Measurements from ENCODE around the gene NCOA3. TPM values are rescaled to one million over a fixed set of nuclear protein-coding genes. Genes with fewer than 3 reads are reported as not detected.

The NCOA3 gene
- polyA plus RNA-seq, 3 donors = 13.5 to 21.8 (median 21.3) TPM

DNA sequence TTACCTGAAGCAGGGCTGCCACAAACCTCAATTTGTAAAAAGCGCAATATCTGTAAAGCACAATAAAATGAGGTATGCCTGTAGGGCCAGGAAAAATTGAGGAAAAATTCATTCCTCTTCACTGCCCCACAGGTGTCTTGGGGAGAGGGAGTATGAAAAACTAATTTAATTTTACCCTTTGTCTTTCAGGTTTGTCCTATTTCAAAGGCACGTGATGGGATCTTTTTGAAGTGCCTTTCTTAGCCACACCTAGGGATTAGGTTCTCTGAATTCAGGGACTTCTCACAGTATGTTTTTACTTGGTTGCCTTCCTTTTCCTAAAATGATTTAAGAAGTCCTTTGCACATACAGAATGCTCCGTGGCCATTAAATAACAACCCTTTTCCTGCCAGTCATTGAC, 71.9 kb downstream of the NCOA3 start:
- intact Hi-C loops (cut with micrococcal nuclease) = no loop called here
- Mint-ChIP-seq H3K4me3 (no peak overlapping the region), H3K9me3 (peaks cover 0 to 8% (median 1%) of the 10 kb centered on the region in 7 donors), H3K4me1 (peaks cover 36% of the 10 kb centered on the region), H3K36me3 (peaks cover 12 to 28% of the 10 kb centered on the region in 2 donors), H3K27me3 (ENCODE audit: low read depth in 3 of 3) (peaks cover 0 to 2% (median 0%) of the 10 kb centered on the region in 3 donors), H3K27ac (peak overlapping the region in 1 of 7 donors; percentile 12)
- peaks cover 0 to 18% of the 10 kb centered on the region in 2 donors for H3K36me3 ChIP-seq (replicated peaks in 1 of 2; ENCODE audit: control insufficient read depth in 1 of 2, insufficient read depth in 2 of 2, low read length in 2 of 2)
- H2AFZ ChIP-seq (ENCODE audit: insufficient read depth, low read depth, low read length, poor library complexity, severe bottlenecking) = no peak overlapping the region
- H4K20me1 ChIP-seq (ENCODE audit: insufficient read depth, low read length) = peaks cover 100% of the 10 kb centered on the region
- TF ChIP-seq, protein P1, sequence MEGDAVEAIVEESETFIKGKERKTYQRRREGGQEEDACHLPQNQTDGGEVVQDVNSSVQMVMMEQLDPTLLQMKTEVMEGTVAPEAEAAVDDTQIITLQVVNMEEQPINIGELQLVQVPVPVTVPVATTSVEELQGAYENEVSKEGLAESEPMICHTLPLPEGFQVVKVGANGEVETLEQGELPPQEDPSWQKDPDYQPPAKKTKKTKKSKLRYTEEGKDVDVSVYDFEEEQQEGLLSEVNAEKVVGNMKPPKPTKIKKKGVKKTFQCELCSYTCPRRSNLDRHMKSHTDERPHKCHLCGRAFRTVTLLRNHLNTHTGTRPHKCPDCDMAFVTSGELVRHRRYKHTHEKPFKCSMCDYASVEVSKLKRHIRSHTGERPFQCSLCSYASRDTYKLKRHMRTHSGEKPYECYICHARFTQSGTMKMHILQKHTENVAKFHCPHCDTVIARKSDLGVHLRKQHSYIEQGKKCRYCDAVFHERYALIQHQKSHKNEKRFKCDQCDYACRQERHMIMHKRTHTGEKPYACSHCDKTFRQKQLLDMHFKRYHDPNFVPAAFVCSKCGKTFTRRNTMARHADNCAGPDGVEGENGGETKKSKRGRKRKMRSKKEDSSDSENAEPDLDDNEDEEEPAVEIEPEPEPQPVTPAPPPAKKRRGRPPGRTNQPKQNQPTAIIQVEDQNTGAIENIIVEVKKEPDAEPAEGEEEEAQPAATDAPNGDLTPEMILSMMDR (IDR thresholded peaks at IDR 0.05) = no peak
- no peak overlapping the region for H3K9ac ChIP-seq (ENCODE audit: insufficient read depth, low read length, poor library complexity, severe bottlenecking)
- H3K27ac ChIP-seq (ENCODE audit: low read depth in 1 of 2, low read length in 2 of 2) = peak overlapping the region in 1 of 2 donors; percentile 7
- peaks cover 25 to 39% of the 10 kb centered on the region in 2 donors for H3K4me1 ChIP-seq (ENCODE audit: control insufficient read depth in 1 of 2, insufficient read depth in 2 of 2, low read length in 2 of 2)
- DNase-seq = no peak
- H3K27me3 ChIP-seq (ENCODE audit: control insufficient read depth in 2 of 2, insufficient read depth in 2 of 2, low read length in 2 of 2) = no peaks in the 10 kb centered on the region
- no peak overlapping the region for H3K4me3 ChIP-seq (replicated peaks in 1 of 3; ENCODE audit: low read depth in 2 of 3, low read length in 3 of 3)
- H3K4me2 ChIP-seq (replicated peaks; ENCODE audit: extremely low read depth, low read length, poor library complexity, severe bottlenecking) = no peak overlapping the region
- peaks cover 100% of the 10 kb centered on the region for H3K79me2 ChIP-seq (ENCODE audit: insufficient read depth, low read length)
- WGBS (ENCODE audit: insufficient coverage) = no CpG with 5 or more reads among the region's 3 CpGs
- H3K9me3 ChIP-seq (replicated peaks in 1 of 2; ENCODE audit: control insufficient read depth in 1 of 2, insufficient read depth in 1 of 2, low read length in 2 of 2) = no peaks in the 10 kb centered on the region

DNA sequence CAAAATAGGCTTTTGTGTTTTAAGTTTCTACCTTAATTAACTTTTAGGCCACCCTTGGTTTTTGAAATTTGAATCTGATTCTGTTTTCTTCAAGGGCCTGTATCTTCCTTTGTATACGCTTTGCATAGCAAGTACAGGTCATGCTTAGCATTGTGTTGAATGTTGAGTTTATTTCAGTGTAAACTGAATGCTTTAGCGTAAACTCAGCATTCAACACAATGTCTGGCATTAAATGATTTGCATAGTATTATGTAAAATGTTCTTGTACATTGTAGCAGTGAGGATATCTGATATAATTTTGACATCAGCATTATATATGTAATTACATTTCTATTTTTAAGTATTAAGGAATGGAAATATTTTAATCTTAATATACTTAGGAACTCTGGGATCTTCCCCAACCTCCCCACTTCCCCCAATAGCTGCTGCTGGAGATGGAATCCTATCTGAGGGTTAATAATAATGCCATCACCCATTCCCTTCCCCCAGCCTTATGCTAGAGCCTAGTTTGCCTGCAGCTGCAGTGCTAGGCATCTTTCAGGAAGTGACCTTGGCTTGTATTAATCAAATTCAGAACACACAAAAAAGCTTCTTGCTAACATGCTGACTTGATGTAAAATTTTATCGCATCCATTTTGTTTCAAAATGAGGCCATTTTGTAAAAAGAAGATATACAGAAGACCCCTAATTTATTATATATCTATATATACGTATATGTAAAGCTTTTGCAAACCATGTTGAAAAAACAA, 73.1 kb downstream of the NCOA3 start:
- TF ChIP-seq, protein P1 (IDR thresholded peaks at IDR 0.05) = no peak
- Histone ChIP-seq H3K4me3 (replicated peaks in 1 of 3; ENCODE audit: low read depth in 2 of 3, low read length in 3 of 3) (no peak overlapping the region), H3K4me2 (replicated peaks; ENCODE audit: extremely low read depth, low read length, poor library complexity, severe bottlenecking) (no peak overlapping the region), H4K20me1 (ENCODE audit: insufficient read depth, low read length) (peaks cover 100% of the 10 kb centered on the region), H3K9me3 (replicated peaks in 1 of 2; ENCODE audit: control insufficient read depth in 1 of 2, insufficient read depth in 1 of 2, low read length in 2 of 2) (no peaks in the 10 kb centered on the region), H3K9ac (ENCODE audit: insufficient read depth, low read length, poor library complexity, severe bottlenecking) (no peak overlapping the region), H3K27ac (ENCODE audit: low read depth in 1 of 2, low read length in 2 of 2) (no peak overlapping the region), H3K79me2 (ENCODE audit: insufficient read depth, low read length) (peaks cover 100% of the 10 kb centered on the region), H3K27me3 (ENCODE audit: control insufficient read depth in 2 of 2, insufficient read depth in 2 of 2, low read length in 2 of 2) (no peaks in the 10 kb centered on the region), H2AFZ (ENCODE audit: insufficient read depth, low read depth, low read length, poor library complexity, severe bottlenecking) (no peak overlapping the region), H3K36me3 (replicated peaks in 1 of 2; ENCODE audit: control insufficient read depth in 1 of 2, insufficient read depth in 2 of 2, low read length in 2 of 2) (peaks cover 0 to 15% of the 10 kb centered on the region in 2 donors), H3K4me1 (ENCODE audit: control insufficient read depth in 1 of 2, insufficient read depth in 2 of 2, low read length in 2 of 2) (peaks cover 25 to 40% of the 10 kb centered on the region in 2 donors)
- peaks cover 40% of the 10 kb centered on the region for H3K4me1 Mint-ChIP-seq
- H3K27me3 Mint-ChIP-seq (ENCODE audit: low read depth in 3 of 3) = peaks cover 0 to 2% (median 0%) of the 10 kb centered on the region in 3 donors
- H3K9me3 Mint-ChIP-seq = peaks cover 0 to 8% (median 1%) of the 10 kb centered on the region in 7 donors
- intact Hi-C loops (cut with micrococcal nuclease) = no loop called here
- no peak for DNase-seq
- no peak overlapping the region for H3K4me3 Mint-ChIP-seq
- peaks cover 8 to 22% of the 10 kb centered on the region in 2 donors for H3K36me3 Mint-ChIP-seq
- H3K27ac Mint-ChIP-seq = no peak overlapping the region
- WGBS (ENCODE audit: insufficient coverage) = no CpG with 5 or more reads among the region's 4 CpGs

Data from CD14-positive monocyte (primary cell).